ENCODE results near the gene SRCIN1. TPM values are rescaled to one million over a fixed set of nuclear protein-coding genes. Genes with fewer than 3 reads are reported as not detected.
"Not testable (repeated sequence)": the region's sequence is repeated elsewhere in the genome, so short reads cannot be mapped to it uniquely, and the experiment has no call there.

The SRCIN1 gene
- polyA plus RNA-seq, 1 experiment = not detected

DNA sequence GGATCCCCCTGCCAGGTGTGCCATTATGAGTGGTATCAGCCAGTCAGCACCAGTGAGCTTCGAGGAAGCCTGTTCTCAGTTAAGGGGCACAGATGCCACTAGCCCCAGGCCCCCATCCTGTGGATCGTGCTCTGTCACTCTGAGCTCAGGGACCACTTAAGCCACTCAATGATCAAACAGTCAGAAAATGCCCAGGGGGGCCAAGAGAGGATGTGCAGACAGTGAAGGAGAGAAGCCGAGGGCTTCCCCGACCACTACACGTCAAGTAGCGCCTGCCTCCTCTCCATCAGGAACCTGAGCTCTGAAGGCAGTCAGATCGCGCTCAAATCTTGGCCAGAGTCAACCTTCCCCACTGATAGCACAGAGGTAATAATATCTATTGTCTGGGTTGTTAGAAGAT, 79.2 kb downstream of the SRCIN1 start:
- CTCF ChIA-PET; DNase-seq (ENCODE audit: low read depth, low spot score); H3K27ac ChIP-seq (ENCODE audit: low read depth, low read length); H3K4me3 ChIP-seq (ENCODE audit: low read depth, low read length); H3K9me3 ChIP-seq (ENCODE audit: control insufficient read depth, insufficient read depth, low read length): not testable (repeated sequence)
- POLR2A ChIA-PET = interaction anchor here (0.7 kb wide), 1 partner anchor 109 kb away, joined by 7 read pairs; no protein-coding TSS in a partner anchor
- H3K27me3 ChIP-seq (ENCODE audit: control insufficient read depth, insufficient read depth, low read length) = peaks cover 11% of the 10 kb centered on the region

DNA sequence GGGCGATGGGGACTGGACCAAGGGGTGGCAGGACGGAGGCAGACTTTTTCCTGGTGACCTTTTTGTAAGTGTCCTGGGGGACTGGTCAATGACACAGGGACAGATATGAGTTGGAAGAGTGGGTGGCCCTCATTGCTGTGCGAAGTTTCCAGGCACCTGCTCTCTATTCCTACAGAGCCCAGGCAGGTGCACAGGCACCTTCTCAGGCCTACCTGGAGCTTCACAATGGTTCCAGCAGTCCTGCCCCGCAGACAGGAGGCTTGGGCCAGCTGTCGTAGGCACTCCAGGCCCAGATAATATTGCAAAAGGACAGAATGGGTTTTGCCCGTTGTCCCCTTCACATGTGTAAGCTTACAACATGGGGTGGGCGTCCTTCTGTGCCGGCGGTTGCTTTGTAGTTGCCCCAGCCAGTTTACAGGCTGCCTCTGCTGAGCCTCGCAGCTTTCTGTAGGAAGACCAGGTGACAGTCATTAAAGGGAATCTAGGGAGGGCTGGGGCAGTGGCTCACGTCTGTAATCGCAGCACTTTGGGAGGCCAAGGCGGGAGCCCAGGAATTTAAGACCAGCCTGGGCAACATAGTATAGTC, 93.2 kb downstream of the SRCIN1 start:
- no peak overlapping the region for H3K27ac ChIP-seq (ENCODE audit: low read depth, low read length)
- no peaks in the 10 kb centered on the region for H3K27me3 ChIP-seq (ENCODE audit: control insufficient read depth, insufficient read depth, low read length)
- CTCF ChIA-PET = interaction anchor here (1.0 to 2.4 kb wide), 4 partner anchors 46 to 155 kb away, joined by 4 to 12 read pairs (median 6); no protein-coding TSS in a partner anchor
- H3K9me3 ChIP-seq (ENCODE audit: control insufficient read depth, insufficient read depth, low read length) = no peaks in the 10 kb centered on the region; the same call in 1 of the 2 replicates
- no peak for DNase-seq (ENCODE audit: low read depth, low spot score)
- H3K4me3 ChIP-seq (ENCODE audit: low read depth, low read length) = no peak overlapping the region
- POLR2A ChIA-PET = interaction anchor here (0.5 to 0.6 kb wide), 2 partner anchors 27 to 171 kb away, joined by 4 to 6 read pairs; no protein-coding TSS in a partner anchor
- TF ChIP-seq, protein P1, sequence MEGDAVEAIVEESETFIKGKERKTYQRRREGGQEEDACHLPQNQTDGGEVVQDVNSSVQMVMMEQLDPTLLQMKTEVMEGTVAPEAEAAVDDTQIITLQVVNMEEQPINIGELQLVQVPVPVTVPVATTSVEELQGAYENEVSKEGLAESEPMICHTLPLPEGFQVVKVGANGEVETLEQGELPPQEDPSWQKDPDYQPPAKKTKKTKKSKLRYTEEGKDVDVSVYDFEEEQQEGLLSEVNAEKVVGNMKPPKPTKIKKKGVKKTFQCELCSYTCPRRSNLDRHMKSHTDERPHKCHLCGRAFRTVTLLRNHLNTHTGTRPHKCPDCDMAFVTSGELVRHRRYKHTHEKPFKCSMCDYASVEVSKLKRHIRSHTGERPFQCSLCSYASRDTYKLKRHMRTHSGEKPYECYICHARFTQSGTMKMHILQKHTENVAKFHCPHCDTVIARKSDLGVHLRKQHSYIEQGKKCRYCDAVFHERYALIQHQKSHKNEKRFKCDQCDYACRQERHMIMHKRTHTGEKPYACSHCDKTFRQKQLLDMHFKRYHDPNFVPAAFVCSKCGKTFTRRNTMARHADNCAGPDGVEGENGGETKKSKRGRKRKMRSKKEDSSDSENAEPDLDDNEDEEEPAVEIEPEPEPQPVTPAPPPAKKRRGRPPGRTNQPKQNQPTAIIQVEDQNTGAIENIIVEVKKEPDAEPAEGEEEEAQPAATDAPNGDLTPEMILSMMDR (IDR thresholded peaks at IDR 0.05; ENCODE audit: low read depth, low read length) = no peak

DNA sequence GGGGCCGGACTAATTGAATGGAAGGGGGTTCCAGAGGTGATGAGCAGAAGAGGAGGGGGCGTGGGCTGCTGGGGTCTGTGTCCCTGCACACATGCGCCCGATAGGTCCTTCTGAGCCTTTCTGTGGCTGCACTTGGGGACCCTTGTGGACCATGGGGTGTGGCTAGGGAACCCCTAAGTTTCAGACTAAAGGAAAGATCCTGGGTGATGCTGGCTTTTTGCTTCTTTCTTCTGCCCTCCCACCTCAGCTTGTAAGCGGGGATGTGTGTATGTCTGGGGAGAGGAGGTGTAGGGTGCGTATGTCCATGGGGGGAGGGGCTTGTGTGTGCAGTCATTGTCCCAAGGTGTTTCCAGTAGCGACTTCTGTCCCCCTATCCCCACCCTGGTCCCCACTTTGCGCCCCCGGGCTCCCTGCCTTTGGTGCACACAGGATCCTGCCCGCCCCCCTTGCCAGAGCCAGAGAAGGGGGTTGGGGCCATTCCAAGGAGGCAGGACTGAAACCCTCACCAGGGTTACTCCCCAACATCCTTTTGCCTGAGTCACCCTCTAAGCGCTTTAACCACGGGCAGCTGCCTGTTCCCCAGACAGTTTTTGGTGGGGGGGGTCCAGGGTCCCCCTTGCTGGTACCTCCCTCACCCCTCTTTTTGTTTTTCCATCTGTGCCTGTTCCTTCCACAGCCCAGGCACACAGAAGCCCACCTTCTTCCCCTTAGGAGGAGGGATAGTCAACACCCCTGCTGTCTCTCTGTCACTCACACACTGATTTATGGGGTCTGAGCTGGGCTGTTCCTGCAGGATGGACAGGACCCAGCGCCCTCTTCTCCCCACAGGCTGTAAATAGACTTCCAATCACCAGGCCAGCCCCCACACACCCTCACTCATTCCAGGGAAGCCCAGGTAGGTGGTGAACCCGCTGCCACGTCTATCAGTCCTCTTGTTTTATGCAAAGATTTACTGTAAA, 94.3 kb downstream of the SRCIN1 start:
- POLR2A ChIA-PET = no interaction called here
- Histone ChIP-seq H3K9me3 (ENCODE audit: control insufficient read depth, insufficient read depth, low read length) (no peaks in the 10 kb centered on the region; the same call in 1 of the 2 replicates), H3K27ac (ENCODE audit: low read depth, low read length) (peak overlapping the region; percentile 31), H3K27me3 (ENCODE audit: control insufficient read depth, insufficient read depth, low read length) (no peaks in the 10 kb centered on the region), H3K4me3 (ENCODE audit: low read depth, low read length) (no peak overlapping the region)
- DNase-seq (ENCODE audit: low read depth, low spot score) = no peak
- TF ChIP-seq, protein P1 (IDR thresholded peaks at IDR 0.05; ENCODE audit: low read depth, low read length) = no peak
- CTCF ChIA-PET = interaction anchor here (0.7 to 2.4 kb wide), 4 partner anchors 19 to 158 kb away, joined by 3 to 12 read pairs (median 4); no protein-coding TSS in a partner anchor

DNA sequence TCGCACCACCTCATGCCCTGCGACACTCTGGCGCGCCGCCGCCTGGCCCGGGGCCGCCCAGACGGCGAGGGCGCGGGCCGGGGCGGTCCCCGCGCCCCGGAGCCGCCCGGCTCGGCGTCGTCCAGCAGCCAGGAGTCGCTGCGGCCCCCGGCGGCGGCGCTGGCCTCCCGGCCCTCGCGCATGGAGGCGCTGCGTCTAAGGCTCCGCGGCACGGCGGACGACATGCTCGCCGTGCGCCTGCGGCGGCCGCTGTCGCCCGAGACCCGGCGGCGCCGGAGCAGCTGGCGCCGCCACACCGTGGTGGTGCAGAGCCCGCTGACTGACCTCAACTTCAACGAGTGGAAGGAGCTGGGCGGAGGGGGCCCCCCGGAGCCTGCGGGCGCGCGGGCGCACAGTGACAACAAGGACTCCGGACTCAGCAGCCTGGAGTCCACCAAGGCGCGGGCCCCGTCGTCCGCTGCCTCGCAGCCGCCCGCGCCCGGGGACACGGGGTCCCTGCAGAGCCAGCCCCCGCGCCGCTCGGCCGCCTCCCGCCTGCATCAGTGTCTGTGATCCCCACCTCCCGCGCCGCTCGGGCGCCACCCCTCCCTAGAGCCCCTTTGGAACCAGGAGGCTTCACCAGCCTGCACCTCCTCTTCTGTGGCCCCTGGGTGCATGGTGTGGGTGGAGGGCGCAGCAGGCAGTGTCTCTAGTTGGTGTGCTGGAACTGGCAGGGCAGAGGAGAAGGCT, 95.2 kb downstream of the SRCIN1 start:
- H3K9me3 ChIP-seq (ENCODE audit: control insufficient read depth, insufficient read depth, low read length) = no peaks in the 10 kb centered on the region; the same call in 1 of the 2 replicates
- ChIA-PET POLR2A (interaction anchor here (1.0 kb wide), 1 partner anchor 59 kb away, joined by 3 read pairs; no protein-coding TSS in a partner anchor), CTCF (interaction anchor here (0.7 to 1.0 kb wide), 3 partner anchors 18 to 158 kb away, joined by 3 to 6 read pairs (median 3); no protein-coding TSS in a partner anchor)
- no peak for DNase-seq (ENCODE audit: low read depth, low spot score)
- TF ChIP-seq, protein P1 (IDR thresholded peaks at IDR 0.05; ENCODE audit: low read depth, low read length) = no peak
- no peak overlapping the region for H3K27ac ChIP-seq (ENCODE audit: low read depth, low read length)
- H3K27me3 ChIP-seq (ENCODE audit: control insufficient read depth, insufficient read depth, low read length) = no peaks in the 10 kb centered on the region
- H3K4me3 ChIP-seq (ENCODE audit: low read depth, low read length) = no peak overlapping the region

Measured in AG04450 (cell line).